Germinal center (tissue), 1 donor: Measurements from ENCODE around the gene GNMT.
"Not testable (repeated sequence)": the region's sequence is repeated elsewhere in the genome, so short reads cannot be mapped to it uniquely, and the experiment has no call there.

ENCODE experiments used
- DNase-seq: peaks from one replicate; pipeline ENCODE4 v3.0.0; 2012; ENCODE audit warnings: mixed read lengths, low spot score

GNMT gene

GRCh38 chr6:42941356-42941755 lies 19.2 kb upstream of the GNMT start:
- DNase-seq: not testable (repeated sequence)

- no peak for DNase-seq
Measured at GRCh38 chr6:42942444-42942843, 18.1 kb upstream of the GNMT start.

DNA sequence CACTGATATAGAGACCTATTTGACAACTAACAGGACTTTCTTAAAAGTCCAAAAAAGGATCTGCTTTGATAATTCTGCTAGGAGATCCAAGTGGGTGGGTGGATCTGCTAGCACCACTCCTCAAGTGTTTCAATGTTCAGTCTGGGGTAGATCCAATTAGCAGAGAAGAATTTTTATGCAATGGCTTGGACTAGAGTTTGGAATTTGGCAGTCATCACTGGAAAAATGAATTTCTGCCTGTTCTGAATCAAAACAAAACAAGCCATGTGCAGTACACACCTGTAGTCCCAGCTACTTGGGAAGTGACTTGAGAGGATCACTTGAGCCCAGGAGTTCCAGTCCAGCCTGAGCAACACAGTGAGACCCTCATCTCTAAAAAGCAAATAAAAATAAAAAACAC lies 12.6 kb upstream of the GNMT start:
- no peak for DNase-seq

DNA sequence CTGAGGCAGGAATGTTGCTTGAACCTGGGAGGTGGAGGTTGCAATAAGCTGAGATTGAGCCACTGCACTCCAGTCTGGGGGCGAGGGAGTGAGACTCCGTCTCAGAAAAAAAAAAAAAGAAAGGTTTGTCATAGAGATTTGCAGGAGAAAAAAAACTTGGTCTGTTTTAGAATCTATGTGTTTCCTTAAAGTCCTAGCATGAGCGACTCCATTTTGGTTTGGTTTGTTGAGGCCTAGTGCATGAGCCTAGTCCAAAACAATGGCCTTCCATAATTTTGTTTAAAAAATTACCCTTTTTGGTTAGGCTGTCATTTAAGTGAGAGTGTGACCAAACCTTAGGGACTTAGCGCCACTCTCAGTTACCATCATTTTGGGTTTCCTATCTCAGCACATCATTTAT lies 8.2 kb upstream of the GNMT start:
- no peak for DNase-seq

DNA sequence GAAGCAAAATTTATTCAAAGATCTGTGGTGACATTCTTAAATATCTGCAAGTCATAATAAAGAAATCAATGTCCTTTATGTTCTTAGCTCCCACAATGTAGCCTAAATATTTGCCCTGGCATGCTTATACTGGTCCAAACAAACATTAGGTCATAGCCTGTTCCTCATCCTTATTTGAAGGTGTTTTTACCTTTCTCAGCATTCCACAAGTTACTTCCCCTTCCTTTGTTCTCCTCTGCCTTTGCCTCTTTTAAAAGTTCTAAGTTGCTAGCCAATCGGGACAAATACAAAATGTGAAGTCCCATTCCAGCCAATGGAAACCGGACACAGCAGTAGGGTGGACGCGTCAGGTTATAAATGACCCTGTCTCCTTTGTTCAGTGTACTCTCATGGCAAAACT lies 6.1 kb upstream of the GNMT start:
- DNase-seq: not testable (repeated sequence)

DNA sequence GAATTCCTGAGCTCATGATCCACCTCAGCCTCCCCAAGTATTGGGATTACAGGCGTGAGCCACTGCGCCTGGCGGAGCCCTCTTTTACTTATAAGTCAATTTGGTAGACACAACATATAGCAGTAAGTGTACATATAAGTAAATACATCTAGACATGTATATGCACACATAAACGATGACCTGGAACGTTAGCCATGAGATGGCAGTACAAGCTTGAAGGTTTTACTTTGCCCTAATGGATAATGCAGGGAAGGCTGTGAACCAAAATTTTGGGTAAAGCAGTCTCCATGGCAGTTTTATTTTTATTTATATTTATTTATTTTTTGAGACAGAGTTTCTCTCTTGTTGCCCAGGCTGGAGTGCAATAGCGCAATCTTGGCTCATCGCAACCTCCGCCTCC lies 2.4 kb upstream of the GNMT start:
- no peak for DNase-seq

DNA sequence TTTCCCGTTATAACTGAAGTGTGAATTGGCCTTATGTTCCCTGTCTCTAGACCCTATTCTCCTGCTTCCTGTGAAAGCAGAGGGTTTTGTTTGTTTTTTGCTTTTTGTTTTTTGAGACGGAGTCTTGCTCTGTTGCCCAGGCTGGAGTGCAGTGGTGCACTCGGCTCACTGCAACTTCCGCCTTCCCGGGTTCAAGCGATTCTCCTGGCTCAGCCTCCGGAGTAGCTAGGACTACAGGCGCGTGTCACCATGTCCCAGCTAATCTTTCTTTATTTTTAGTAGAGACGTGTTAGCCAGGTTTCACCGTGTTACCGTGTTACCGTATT lies 674 bp upstream of the GNMT start:
- DNase-seq: no peak

- no peak for DNase-seq
Measured at GRCh38 chr6:42961020-42961470, 491 bp downstream of the GNMT start.

DNA sequence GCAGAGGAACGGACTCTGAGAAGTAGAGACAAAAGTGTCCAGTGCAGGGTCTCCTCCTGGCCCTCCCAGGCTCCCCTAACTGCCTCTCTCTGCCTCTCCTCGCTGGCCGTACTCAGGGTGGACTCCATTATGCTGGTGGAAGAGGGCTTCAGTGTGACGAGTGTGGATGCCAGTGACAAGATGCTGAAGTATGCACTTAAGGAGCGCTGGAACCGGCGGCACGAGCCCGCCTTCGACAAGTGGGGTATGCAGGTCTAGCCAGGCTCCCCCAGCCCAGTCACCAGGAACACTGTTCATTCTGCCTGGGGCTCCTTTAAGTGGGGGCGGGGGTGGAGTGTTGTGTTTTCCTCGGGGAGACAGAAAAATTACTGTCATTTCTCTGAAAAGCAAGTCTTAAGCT lies 1.5 kb downstream of the GNMT start:
- DNase-seq: no peak

DNA sequence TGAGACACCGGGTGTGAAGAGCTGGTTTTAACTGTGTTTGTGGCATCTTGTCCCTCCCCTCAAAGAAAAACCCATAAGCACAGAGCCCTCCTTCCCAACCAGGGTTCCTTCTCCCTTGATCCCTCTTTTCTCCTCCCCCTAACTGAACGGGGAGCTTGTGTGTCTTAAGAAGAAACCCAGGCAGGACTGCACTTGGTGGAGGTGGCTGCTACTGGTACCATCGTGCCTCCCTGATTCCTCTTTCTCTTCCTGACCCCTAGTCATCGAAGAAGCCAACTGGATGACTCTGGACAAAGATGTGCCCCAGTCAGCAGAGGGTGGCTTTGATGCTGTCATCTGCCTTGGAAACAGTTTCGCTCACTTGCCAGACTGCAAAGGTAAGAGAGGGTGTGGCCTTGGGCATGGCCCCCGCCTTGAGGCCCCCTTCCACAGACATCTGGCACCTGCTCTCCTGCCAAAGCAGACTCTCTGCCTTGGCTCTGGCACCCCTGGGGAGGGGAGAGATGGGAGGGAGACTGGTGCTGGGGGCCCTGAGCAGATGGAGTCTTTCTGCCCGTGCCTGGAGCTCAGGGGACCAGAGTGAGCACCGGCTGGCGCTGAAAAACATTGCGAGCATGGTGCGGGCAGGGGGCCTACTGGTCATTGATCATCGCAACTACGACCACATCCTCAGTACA lies 2.1 kb downstream of the GNMT start:
- no peak for DNase-seq

GRCh38 chr6:42963179-42963854 lies 2.8 kb downstream of the GNMT start:
- no peak for DNase-seq

GRCh38 chr6:42963855-42964605 lies 3.5 kb downstream of the GNMT start:
- no peak for DNase-seq

DNA sequence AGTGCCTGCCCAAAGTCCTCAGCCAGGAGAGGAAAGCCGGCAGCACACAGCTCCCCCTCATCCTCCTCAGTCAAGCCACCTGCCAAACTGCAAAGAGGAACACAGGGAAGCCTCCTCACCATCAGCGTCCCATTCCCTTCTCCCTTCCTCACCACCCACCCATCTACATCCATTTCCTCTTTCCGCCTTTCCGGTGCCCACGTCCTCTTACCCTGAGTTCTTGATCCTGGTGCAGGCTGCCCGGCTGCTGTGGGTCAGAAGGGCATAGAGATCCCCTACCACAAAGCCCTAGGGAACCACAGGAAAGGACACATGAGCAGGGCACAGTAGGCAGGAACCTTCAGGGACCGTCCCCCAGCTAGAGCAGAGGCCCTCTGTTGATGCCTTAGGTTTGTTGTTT lies 6.0 kb downstream of the GNMT start:
- no peak for DNase-seq

- DNase-seq: no peak
Measured at GRCh38 chr6:42967228-42967627, 6.7 kb downstream of the GNMT start.

GRCh38 chr6:42968126-42968701 lies 7.7 kb downstream of the GNMT start:
- DNase-seq: no peak

- DNase-seq: no peak
Measured at GRCh38 chr6:42968783-42969182, 8.2 kb downstream of the GNMT start.

DNA sequence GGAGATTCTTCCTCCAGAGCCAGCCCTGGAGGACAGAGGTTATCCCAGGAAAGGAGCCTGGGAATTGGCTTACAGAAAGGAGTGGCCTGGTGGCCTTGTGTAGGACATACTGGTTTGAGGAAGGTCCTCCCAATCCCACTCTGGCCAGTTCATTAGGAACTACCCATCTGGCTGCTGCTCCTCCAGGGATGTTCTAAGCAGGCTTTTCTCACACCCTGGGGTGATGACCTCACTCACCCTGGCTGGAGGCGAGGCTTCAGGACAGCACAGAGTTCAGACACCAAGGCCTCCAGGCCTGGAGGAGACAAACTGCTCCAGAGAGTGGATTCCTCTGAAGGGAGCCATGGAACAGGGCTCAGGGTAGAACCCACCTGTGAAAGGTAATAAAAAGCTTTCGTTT lies 8.9 kb downstream of the GNMT start:
- no peak for DNase-seq

- no peak for DNase-seq
Measured at GRCh38 chr6:42969934-42970333, 9.4 kb downstream of the GNMT start.

- no peak for DNase-seq
Measured at GRCh38 chr6:42970871-42971612, 10.5 kb downstream of the GNMT start.

- DNase-seq: no peak
Measured at GRCh38 chr6:42971746-42972327, 11.3 kb downstream of the GNMT start.

- DNase-seq: no peak
Measured at GRCh38 chr6:42973926-42974325, 13.4 kb downstream of the GNMT start.
